ENCODE results near the gene FARP2. TPM values are rescaled to one million over a fixed set of nuclear protein-coding genes. Genes with fewer than 3 reads are reported as not detected.

Gene FARP2
- total RNA-seq, 6 experiments from 2014 or later: 38.3 to 46.4 (median 41.9) TPM

DNA sequence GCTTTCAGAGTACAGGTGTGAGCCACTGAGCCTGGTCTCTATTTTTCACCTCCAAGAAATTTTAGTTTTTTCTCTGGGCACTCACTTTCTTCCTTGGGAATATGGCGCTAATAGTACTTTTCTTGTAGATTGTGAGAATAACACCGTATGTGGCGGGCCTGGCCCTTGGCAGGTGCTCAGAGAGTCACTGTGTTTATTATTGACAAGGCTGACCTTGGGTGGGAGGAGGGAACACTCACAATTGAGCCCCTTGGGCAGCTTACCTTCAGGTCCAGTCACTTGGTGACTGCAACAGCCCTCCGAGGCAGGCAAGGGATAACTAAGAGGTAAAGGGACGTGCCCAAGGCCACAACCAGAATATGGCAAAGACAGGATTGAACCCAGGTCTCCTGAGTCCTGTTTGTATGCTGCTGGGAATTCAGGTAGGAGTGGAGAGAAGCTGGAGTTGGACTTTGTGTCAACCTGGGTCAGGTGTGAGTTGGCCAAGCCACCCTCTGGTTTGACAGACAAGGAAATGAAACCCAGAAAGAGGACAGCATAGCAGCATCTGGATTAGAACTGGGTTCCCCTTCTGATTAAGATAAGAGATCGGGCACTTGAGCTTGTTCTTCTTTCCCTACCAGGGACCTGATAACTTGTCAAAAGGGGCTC, 155.1 kb downstream of the FARP2 start:
- TF ChIP-seq CTCF (IDR thresholded peaks at IDR 0.05): no peak
- Mint-ChIP-seq H3K27me3 (ENCODE audit: insufficient read depth) (peaks cover 4% of the 10 kb centered on the region; the same call in 1 of the 2 replicates), H3K9me3 (no peaks in the 10 kb centered on the region; the same call in 1 of the 2 replicates), H3K4me3 (no peak overlapping the region), H3K27ac (no peak overlapping the region), H3K36me3 (ENCODE audit: low read depth) (peaks cover 6% of the 10 kb centered on the region; the same call in 1 of the 2 replicates), H3K4me1 (ENCODE audit: low read depth) (peaks cover 31% of the 10 kb centered on the region)
- DNase-seq: no peak

- Mint-ChIP-seq H3K36me3 (ENCODE audit: low read depth) (peaks cover 6% of the 10 kb centered on the region; the same call in 1 of the 2 replicates), H3K27ac (peak overlapping the region; percentile 80), H3K9me3 (peaks cover 6% of the 10 kb centered on the region), H3K4me3 (no peak overlapping the region), H3K4me1 (ENCODE audit: low read depth) (peaks cover 16% of the 10 kb centered on the region), H3K27me3 (ENCODE audit: insufficient read depth) (peaks cover 1% of the 10 kb centered on the region)
- peak; percentile 8 for DNase-seq
- no peak for TF ChIP-seq CTCF (IDR thresholded peaks at IDR 0.05)
These were observed 158.5 kb downstream of the FARP2 start for GRCh38 chr2:241514553-241514952.

- peak overlapping the region; percentile 80 for H3K27ac Mint-ChIP-seq
- H3K36me3 Mint-ChIP-seq (ENCODE audit: low read depth): peaks cover 6% of the 10 kb centered on the region; the same call in 1 of the 2 replicates
- no peak overlapping the region for H3K4me3 Mint-ChIP-seq
- no peak for TF ChIP-seq CTCF (IDR thresholded peaks at IDR 0.05)
- H3K9me3 Mint-ChIP-seq: peaks cover 6% of the 10 kb centered on the region
- no peak for DNase-seq
- peaks cover 14% of the 10 kb centered on the region for H3K4me1 Mint-ChIP-seq (ENCODE audit: low read depth)
- H3K27me3 Mint-ChIP-seq (ENCODE audit: insufficient read depth): peaks cover 3% of the 10 kb centered on the region
These were observed 159.1 kb downstream of the FARP2 start for GRCh38 chr2:241514986-241515737.

- peaks cover 6% of the 10 kb centered on the region; the same call in 1 of the 2 replicates for H3K36me3 Mint-ChIP-seq (ENCODE audit: low read depth)
- H3K27ac Mint-ChIP-seq: no peak overlapping the region
- H3K4me1 Mint-ChIP-seq (ENCODE audit: low read depth): peaks cover 14% of the 10 kb centered on the region
- no peak overlapping the region for H3K4me3 Mint-ChIP-seq
- DNase-seq: no peak
- no peak for TF ChIP-seq CTCF (IDR thresholded peaks at IDR 0.05)
- H3K27me3 Mint-ChIP-seq (ENCODE audit: insufficient read depth): peaks cover 6% of the 10 kb centered on the region
- peaks cover 6% of the 10 kb centered on the region for H3K9me3 Mint-ChIP-seq
These were observed 160.5 kb downstream of the FARP2 start for GRCh38 chr2:241516520-241516965.

DNA sequence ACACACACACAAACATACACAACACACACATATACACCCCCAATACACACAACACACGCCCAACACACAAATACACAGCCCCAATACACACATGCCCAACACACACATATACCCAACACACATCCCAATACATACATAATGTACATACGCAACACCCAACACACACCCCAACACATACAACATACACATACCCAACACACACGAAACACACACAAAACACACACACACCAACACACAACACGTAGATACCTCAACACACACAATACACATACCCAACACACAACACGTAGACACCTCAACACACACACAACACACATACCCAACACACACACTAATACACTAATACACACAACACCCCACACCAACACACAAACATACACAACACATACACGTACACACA, 161.2 kb downstream of the FARP2 start:
- Mint-ChIP-seq H3K27me3 (ENCODE audit: insufficient read depth) (peaks cover 6% of the 10 kb centered on the region), H3K4me1 (ENCODE audit: low read depth) (peaks cover 14% of the 10 kb centered on the region), H3K36me3 (ENCODE audit: low read depth) (peaks cover 6% of the 10 kb centered on the region; the same call in 1 of the 2 replicates), H3K27ac (no peak overlapping the region), H3K4me3 (no peak overlapping the region), H3K9me3 (peaks cover 6% of the 10 kb centered on the region)
- TF ChIP-seq CTCF (IDR thresholded peaks at IDR 0.05): no peak
- no peak for DNase-seq

Measured in HFFc6 (cell line).